ENCODE measurements around the gene IL22.

DNA sequence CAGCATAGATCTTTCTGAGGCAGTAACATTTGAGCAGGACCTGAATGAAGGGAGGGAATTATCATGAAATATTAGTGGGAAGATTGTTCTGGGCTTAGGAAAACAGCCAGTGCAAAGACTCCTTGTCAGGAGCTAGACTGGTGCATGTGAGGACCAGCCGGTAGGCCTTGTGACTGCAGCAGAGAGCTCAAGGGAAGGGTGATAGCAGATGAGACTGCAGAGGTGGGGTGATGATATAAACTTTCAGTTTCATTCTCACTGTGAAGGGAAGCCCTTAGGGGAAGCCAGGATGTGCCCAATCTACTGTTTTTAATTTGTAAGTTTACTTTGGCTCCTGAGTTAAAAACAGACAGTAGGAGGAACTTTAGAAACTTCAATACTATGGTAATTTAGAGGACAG, 12.4 kb downstream of the IL22 start:
- TF ChIP-seq TCF12 (IDR thresholded peaks at IDR 0.05; ENCODE audit: low read depth) = no peak
- TF ChIP-seq TAF1 (IDR thresholded peaks at IDR 0.05; ENCODE audit: low read depth) = no peak
- TF ChIP-seq FOXM1 (IDR thresholded peaks at IDR 0.05; ENCODE audit: borderline replicate concordance, low read depth) = no peak
- no peak for TF ChIP-seq RAD21 (IDR thresholded peaks at IDR 0.05; ENCODE audit: low read depth)
- TF ChIP-seq EGR1 (IDR thresholded peaks at IDR 0.05) = no peak
- no peak for TF ChIP-seq NFIC (IDR thresholded peaks at IDR 0.05)
